ENCODE measurements around the gene DOCK10.
"Not testable (repeated sequence)": the region's sequence is repeated elsewhere in the genome, so short reads cannot be mapped to it uniquely, and the experiment has no call there.

DOCK10 gene

GRCh38 chr2:224918626-224919471, 123.4 kb downstream of the DOCK10 start:
- DNase-seq (ENCODE audit: low read depth in 3 of 3): no peak

GRCh38 chr2:224917246-224917645, 125.0 kb downstream of the DOCK10 start:
- not testable (repeated sequence) for DNase-seq (ENCODE audit: low read depth in 3 of 3)

- DNase-seq (ENCODE audit: low read depth in 3 of 3): no peak
These were observed 127.1 kb downstream of the DOCK10 start for GRCh38 chr2:224915136-224915535.

- DNase-seq (ENCODE audit: low read depth in 3 of 3): no peak
These were observed 131.7 kb downstream of the DOCK10 start for GRCh38 chr2:224910574-224910925.

- DNase-seq (ENCODE audit: low read depth in 3 of 3): no peak
These were observed 132.2 kb downstream of the DOCK10 start for GRCh38 chr2:224909885-224910573.

GRCh38 chr2:224908818-224909217, 133.4 kb downstream of the DOCK10 start:
- no peak for DNase-seq (ENCODE audit: low read depth in 3 of 3)

GRCh38 chr2:224904381-224904780, 137.9 kb downstream of the DOCK10 start:
- no peak for DNase-seq (ENCODE audit: low read depth in 3 of 3)

GRCh38 chr2:224903621-224904020, 138.6 kb downstream of the DOCK10 start:
- DNase-seq (ENCODE audit: low read depth in 3 of 3): no peak

- DNase-seq (ENCODE audit: low read depth in 3 of 3): peak in 1 of 3 experiments; percentile 14
These were observed 141.1 kb downstream of the DOCK10 start for GRCh38 chr2:224901121-224901676.

GRCh38 chr2:224895377-224895776, 146.9 kb downstream of the DOCK10 start:
- no peak for DNase-seq (ENCODE audit: low read depth in 3 of 3)

- DNase-seq (ENCODE audit: low read depth in 3 of 3): no peak
These were observed 147.9 kb downstream of the DOCK10 start for GRCh38 chr2:224894356-224894755.

- DNase-seq (ENCODE audit: low read depth in 3 of 3): no peak
These were observed 148.4 kb downstream of the DOCK10 start for GRCh38 chr2:224893848-224894247.

- DNase-seq (ENCODE audit: low read depth in 3 of 3): no peak
These were observed 149.6 kb downstream of the DOCK10 start for GRCh38 chr2:224892574-224893204.

- DNase-seq (ENCODE audit: low read depth in 3 of 3): no peak
These were observed 151.9 kb downstream of the DOCK10 start for GRCh38 chr2:224890372-224890771.

- DNase-seq (ENCODE audit: low read depth in 3 of 3): no peak
These were observed 155.1 kb downstream of the DOCK10 start for GRCh38 chr2:224887141-224887540.

- no peak for DNase-seq (ENCODE audit: low read depth in 3 of 3)
These were observed 156.3 kb downstream of the DOCK10 start for GRCh38 chr2:224885836-224886547.

- DNase-seq (ENCODE audit: low read depth in 3 of 3): no peak
These were observed 157.0 kb downstream of the DOCK10 start for GRCh38 chr2:224885291-224885690.

GRCh38 chr2:224884188-224884587, 158.1 kb downstream of the DOCK10 start:
- DNase-seq (ENCODE audit: low read depth in 3 of 3): no peak

- DNase-seq (ENCODE audit: low read depth in 3 of 3): no peak
These were observed 158.6 kb downstream of the DOCK10 start for GRCh38 chr2:224883700-224884099.

GRCh38 chr2:224883172-224883516, 159.1 kb downstream of the DOCK10 start:
- no peak for DNase-seq (ENCODE audit: low read depth in 3 of 3)

- DNase-seq (ENCODE audit: low read depth in 3 of 3): no peak
These were observed 159.7 kb downstream of the DOCK10 start for GRCh38 chr2:224882291-224883171.

Data from stimulated activated CD4-positive, alpha-beta T cell treated with anti-CD3 and anti-CD28 coated beads, TNF-alpha, amount 100 ng/mL, for 24 hours (primary cell).